Left ventricle myocardium inferior (tissue), 1 donor: ENCODE results near the gene SCGB3A2. TPM values are rescaled to one million over a fixed set of nuclear protein-coding genes. Genes with fewer than 3 reads are reported as not detected.

Experiments
- DNase-seq: peaks from one replicate; pipeline ENCODE4 v3.0.0-alpha.2; 2020
- H3K27ac ChIP-seq: fragments of 200-600 bp; replicated peaks from 2 replicates; pipeline ENCODE4 v1.8.0; 2021
- H3K27me3 ChIP-seq: fragments of 200-600 bp; 2 replicates; pipeline ENCODE4 v1.8.0; 2021; ENCODE audit warnings: low read depth
- H3K36me3 ChIP-seq: fragments of 200-600 bp; 2 replicates; pipeline ENCODE4 v1.8.0; 2021
- H3K4me1 ChIP-seq: fragments of 200-600 bp; 2 replicates; pipeline ENCODE4 v1.8.0; 2021
- H3K4me3 ChIP-seq: fragments of 200-600 bp; 2 replicates; pipeline ENCODE4 v1.8.0; 2021; ENCODE audit warnings: mild to moderate bottlenecking, moderate library complexity
- H3K9me3 ChIP-seq: fragments of 200-600 bp; replicated peaks from 2 replicates; pipeline ENCODE4 v1.8.0; 2021
- intact Hi-C: fragments of 100-400 bp; cut with micrococcal nuclease; formaldehyde crosslinking; loops from one replicate; pipeline ENCODE4 v1.11.0; 2022
- total RNA-seq: library from RNA; stranded (reverse); fragmentation: NEBNext Ultra II Directional; extraction: Animal tissue kit (Norgen Biotek cat#: 25700); gene quantifications from one replicate; pipeline ENCODE4 v1.2.1, GENCODE V29; 2021
- TF ChIP-seq, protein P1 (sequence below): fragments of 200-600 bp; IDR thresholded peaks from 2 replicates; pipeline ENCODE4 v1.8.0; 2021; ENCODE audit warnings: antibody characterized with exemption, mild to moderate bottlenecking, borderline replicate concordance
- donor health status: DM: no; HTN: yes; CAD: no; lungs with severe emphysema.

SCGB3A2 gene
- total RNA-seq, 1 donor from 2014 or later, result not detected

DNA sequence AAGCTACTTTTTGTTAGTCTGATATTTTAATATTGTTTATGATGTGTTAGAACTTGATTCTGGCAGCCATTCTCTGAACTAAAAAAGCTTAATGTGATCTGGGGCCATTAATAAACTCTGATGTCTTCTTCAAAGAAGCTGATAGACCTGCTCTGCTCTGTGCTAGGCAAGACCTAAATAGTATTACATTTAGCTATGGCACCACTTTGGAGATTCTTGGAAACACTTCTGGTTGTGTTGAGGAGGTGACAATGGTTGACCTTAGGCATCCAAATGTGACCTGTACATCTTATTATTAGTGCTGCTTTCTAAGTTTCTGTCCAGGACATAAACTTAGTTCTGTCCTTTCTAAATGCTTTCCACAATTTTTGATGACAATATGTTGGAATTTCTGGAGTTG, 21.7 kb upstream of the SCGB3A2 start:
- DNase-seq, result no peak
- TF ChIP-seq, protein P1, sequence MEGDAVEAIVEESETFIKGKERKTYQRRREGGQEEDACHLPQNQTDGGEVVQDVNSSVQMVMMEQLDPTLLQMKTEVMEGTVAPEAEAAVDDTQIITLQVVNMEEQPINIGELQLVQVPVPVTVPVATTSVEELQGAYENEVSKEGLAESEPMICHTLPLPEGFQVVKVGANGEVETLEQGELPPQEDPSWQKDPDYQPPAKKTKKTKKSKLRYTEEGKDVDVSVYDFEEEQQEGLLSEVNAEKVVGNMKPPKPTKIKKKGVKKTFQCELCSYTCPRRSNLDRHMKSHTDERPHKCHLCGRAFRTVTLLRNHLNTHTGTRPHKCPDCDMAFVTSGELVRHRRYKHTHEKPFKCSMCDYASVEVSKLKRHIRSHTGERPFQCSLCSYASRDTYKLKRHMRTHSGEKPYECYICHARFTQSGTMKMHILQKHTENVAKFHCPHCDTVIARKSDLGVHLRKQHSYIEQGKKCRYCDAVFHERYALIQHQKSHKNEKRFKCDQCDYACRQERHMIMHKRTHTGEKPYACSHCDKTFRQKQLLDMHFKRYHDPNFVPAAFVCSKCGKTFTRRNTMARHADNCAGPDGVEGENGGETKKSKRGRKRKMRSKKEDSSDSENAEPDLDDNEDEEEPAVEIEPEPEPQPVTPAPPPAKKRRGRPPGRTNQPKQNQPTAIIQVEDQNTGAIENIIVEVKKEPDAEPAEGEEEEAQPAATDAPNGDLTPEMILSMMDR, result no peak
- Histone ChIP-seq H3K4me1 (no peaks in the 10 kb centered on the region), H3K27ac (no peak overlapping the region), H3K36me3 (no peaks in the 10 kb centered on the region), H3K4me3 (no peak overlapping the region), H3K9me3 (no peaks in the 10 kb centered on the region), H3K27me3 (peaks cover 7% of the 10 kb centered on the region)
- intact Hi-C loops, result no loop called here

DNA sequence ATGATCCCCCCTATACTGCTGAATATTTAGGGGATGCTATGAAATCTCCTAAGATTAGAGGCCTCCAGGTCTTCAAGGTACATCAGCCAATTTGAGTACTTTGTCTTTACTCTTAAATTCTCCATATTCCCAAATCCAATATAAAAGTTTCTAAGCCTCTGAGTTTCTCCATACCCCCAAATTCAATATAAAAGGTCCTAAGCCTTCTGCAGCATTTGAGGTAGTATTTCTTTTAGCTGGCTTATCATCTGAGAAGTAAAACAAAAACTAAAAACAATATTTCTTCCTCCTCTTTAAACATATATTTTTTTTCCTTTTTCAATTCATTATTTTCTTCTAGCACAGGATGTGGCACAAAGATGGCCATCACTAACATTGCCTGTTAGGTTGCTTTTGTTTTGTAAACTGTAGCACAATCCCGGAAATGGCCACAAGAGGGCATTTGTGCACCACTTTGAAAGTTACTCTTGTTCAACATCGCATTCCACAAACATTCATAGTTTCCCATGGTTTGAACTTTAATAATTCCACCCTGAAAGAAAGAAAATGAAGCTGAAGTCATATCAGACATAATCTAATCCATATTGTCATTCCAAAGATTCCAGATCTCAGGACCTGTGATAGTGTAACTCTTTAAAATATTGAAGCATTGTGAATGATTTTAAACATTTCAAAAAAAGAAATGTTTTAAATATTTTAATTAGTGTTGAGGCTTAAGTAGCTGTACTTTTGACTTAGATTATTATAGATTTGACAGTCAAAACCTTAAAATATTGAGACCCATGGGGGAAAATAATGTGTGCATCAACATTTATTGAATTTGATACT, 21.0 kb upstream of the SCGB3A2 start:
- no peak for DNase-seq
- H3K27me3 ChIP-seq, result peaks cover 7% of the 10 kb centered on the region
- no peaks in the 10 kb centered on the region for H3K9me3 ChIP-seq
- H3K4me3 ChIP-seq, result no peak overlapping the region
- intact Hi-C loops, result no loop called here
- H3K36me3 ChIP-seq, result no peaks in the 10 kb centered on the region
- no peak overlapping the region for H3K27ac ChIP-seq
- TF ChIP-seq, protein P1, result peak; percentile 87
- no peaks in the 10 kb centered on the region for H3K4me1 ChIP-seq

DNA sequence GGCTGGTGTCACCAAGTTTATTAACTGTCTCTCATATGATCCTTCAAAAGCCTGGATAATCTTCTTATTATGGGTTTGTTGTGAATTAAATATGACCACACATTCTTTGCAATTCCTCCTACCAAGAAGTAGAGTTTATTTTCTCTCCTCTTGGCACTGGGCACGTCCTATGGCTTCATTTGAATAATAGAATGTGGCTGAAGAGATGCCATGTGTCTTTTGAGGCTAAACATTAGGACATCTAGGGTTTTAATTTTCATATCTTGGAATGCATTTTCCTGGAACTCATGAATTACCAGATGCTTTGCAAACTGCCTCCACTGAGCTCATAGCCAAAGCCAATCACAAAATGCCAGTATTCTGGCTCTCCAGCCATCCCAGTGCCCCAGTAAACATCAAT, 19.9 kb upstream of the SCGB3A2 start:
- intact Hi-C loops, result no loop called here

DNA sequence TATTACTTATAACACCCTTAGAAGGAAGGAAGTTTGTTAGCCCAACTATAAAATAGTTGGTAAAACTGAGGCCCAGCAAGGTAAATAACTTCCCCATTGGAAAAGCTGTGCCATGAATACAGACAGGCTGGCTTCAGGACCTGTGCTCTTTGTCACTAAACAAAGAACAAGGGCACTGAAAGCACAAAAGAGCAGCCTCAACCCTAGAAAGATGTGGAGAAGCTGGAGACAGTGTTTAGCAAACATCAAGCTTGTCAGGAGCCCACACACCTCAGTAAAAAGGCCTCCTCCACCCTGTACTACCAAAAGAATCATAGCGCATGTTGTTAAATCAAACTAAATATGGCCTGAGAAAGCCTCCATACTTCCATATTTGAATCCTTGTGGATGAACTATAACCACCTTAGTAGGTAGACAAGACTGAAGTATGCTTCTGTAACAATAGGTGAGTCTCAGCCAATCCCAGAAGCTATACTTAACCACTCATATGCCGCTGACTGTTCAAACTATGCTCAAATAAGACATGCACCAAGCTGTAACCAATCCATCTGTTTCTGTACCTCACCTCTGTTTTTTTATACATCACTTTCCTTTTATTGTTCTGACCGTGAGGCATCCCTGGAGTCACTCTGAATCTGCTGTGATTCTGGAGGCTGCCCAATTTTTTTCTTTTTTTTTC, 18.4 kb upstream of the SCGB3A2 start:
- Histone ChIP-seq H3K4me3 (no peak overlapping the region), H3K27ac (no peak overlapping the region), H3K27me3 (peaks cover 7% of the 10 kb centered on the region), H3K9me3 (no peaks in the 10 kb centered on the region), H3K36me3 (no peaks in the 10 kb centered on the region), H3K4me1 (no peaks in the 10 kb centered on the region)
- intact Hi-C loops, result no loop called here
- TF ChIP-seq, protein P1, result no peak
- DNase-seq, result no peak

More for the DNA sequence above, 19.9 kb upstream of the SCGB3A2 start:
- Histone ChIP-seq H3K4me3 (no peak overlapping the region), H3K27ac (no peak overlapping the region), H3K4me1 (no peaks in the 10 kb centered on the region), H3K27me3 (peaks cover 7% of the 10 kb centered on the region), H3K36me3 (no peaks in the 10 kb centered on the region), H3K9me3 (no peaks in the 10 kb centered on the region)
- DNase-seq, result no peak
- TF ChIP-seq, protein P1, result no peak

DNA sequence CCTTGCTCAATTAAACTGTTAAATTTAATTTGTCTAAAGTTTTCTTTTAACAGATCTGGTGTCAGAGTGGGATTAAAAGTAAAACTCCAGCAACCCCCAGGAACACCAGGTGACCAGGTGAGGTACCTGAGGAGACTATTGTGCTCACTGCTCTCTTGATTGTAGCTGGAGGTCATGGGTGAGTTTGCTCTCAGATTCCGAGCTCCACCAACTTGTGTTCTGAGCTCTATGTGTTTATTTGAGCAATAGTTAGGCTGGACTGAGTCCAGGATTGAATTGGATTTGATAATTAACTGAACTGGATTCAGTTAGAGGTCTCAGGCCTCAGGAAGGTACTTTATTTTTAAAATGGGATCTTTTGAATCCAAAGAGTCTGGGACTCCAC, 17.9 kb upstream of the SCGB3A2 start:
- Histone ChIP-seq H3K27ac (no peak overlapping the region), H3K4me3 (no peak overlapping the region), H3K4me1 (no peaks in the 10 kb centered on the region), H3K36me3 (no peaks in the 10 kb centered on the region), H3K27me3 (peaks cover 7% of the 10 kb centered on the region), H3K9me3 (no peaks in the 10 kb centered on the region)
- TF ChIP-seq, protein P1, result no peak
- no peak for DNase-seq
- intact Hi-C loops, result no loop called here
